Hepatocyte (in vitro differentiated cells): ENCODE data around the gene MPHOSPH9. TPM values are rescaled to one million over a fixed set of nuclear protein-coding genes. Genes with fewer than 3 reads are reported as not detected.

Experiments used
- DNase-seq: peaks from one replicate; pipeline ENCODE4 v3.0.0-alpha.2; 2016; ENCODE audit warnings: low spot score
- H2AFZ ChIP-seq: fragments of 200-600 bp; sonication (generic); 2 replicates; pipeline ENCODE4 v1.6.0; 2016; ENCODE audit warnings: antibody characterized with exemption, mild to moderate bottlenecking
- H3K27ac ChIP-seq: fragments of 200-600 bp; sonication (generic); 2 replicates; pipeline ENCODE4 v1.5.1; 2016; ENCODE audit warnings: mild to moderate bottlenecking
- H3K27me3 ChIP-seq: fragments of 200-600 bp; sonication (generic); 2 replicates; pipeline ENCODE4 v1.6.1; 2016
- H3K36me3 ChIP-seq: fragments of 200-600 bp; sonication (generic); replicated peaks from 2 replicates; pipeline ENCODE4 v1.5.1; 2016; ENCODE audit warnings: low read depth; ENCODE audit not compliant: insufficient read depth
- H3K4me1 ChIP-seq: fragments of 200-600 bp; sonication (generic); 2 replicates; pipeline ENCODE4 v1.5.1; 2016; ENCODE audit warnings: mild to moderate bottlenecking, moderate library complexity; ENCODE audit not compliant: insufficient read depth
- H3K4me2 ChIP-seq: fragments of 200-600 bp; sonication (generic); 2 replicates; pipeline ENCODE4 v1.6.0; 2016
- H3K4me3 ChIP-seq: fragments of 200-600 bp; sonication (generic); 2 replicates; pipeline ENCODE4 v1.5.1; 2016; ENCODE audit warnings: mild to moderate bottlenecking
- H3K79me2 ChIP-seq: fragments of 200-600 bp; sonication (generic); 2 replicates; pipeline ENCODE4 v1.6.0; 2017; ENCODE audit warnings: mild to moderate bottlenecking
- H3K9me2 ChIP-seq: fragments of 200-600 bp; sonication (generic); replicated peaks from 2 replicates; pipeline ENCODE4 v1.6.0; 2017; ENCODE audit warnings: mild to moderate bottlenecking; ENCODE audit not compliant: insufficient read depth
- H3K9me3 ChIP-seq: fragments of 200-600 bp; sonication (generic); 2 replicates; pipeline ENCODE4 v1.5.1; 2016; ENCODE audit warnings: low read depth, mild to moderate bottlenecking
- H4K20me1 ChIP-seq: fragments of 200-600 bp; sonication (generic); 2 replicates; pipeline ENCODE4 v1.6.0; 2016; ENCODE audit warnings: mild to moderate bottlenecking; ENCODE audit not compliant: insufficient read depth, poor library complexity, severe bottlenecking
- EZH2 ChIP-seq: fragments of 200-600 bp; sonication (generic); IDR thresholded peaks from 2 replicates; pipeline ENCODE4 v1.6.1; 2016; ENCODE audit warnings: antibody characterized with exemption, mild to moderate bottlenecking, borderline replicate concordance
- EZH2phosphoT487 ChIP-seq: fragments of 200-600 bp; sonication (generic); IDR thresholded peaks from one replicate; pipeline ENCODE4 v1.6.1; 2018; ENCODE audit warnings: antibody characterized with exemption, mild to moderate bottlenecking, low read depth, moderate library complexity; ENCODE audit not compliant: unreplicated experiment, severe bottlenecking
- WGBS: methylation state at CpG from one replicate; pipeline ENCODE4 v1.1.6; 2016; ENCODE audit warnings: low lambda C conversion rate; ENCODE audit errors: missing lambda C conversion rate; 5-methylcytosine and 5-hydroxymethylcytosine counted together
- polyA plus RNA-seq: library from polyadenylated mRNA; unstranded; fragments of >200 nt; fragmentation: Nextera tagmentation; extraction: Ambion mirVana; gene quantifications from 2 replicates; pipeline ENCODE4 v1.2.1, GENCODE V29; 2016
- total RNA-seq: library from RNA; depleted of rRNA; stranded (reverse); fragments of >200 nt; gene quantifications from 2 replicates; pipeline ENCODE4 v1.2.3, GENCODE V29; 2014
- TF ChIP-seq, protein P1 (sequence below): fragments of 200-600 bp; sonication (generic); IDR thresholded peaks from 2 replicates; pipeline ENCODE4 v1.5.1; 2016; ENCODE audit warnings: antibody characterized with exemption, mild to moderate bottlenecking; ENCODE audit not compliant: poor library complexity

Gene MPHOSPH9
- total and polyA plus RNA-seq, 2 experiments from 2014 or later, result 13.1 to 44.3 TPM

DNA sequence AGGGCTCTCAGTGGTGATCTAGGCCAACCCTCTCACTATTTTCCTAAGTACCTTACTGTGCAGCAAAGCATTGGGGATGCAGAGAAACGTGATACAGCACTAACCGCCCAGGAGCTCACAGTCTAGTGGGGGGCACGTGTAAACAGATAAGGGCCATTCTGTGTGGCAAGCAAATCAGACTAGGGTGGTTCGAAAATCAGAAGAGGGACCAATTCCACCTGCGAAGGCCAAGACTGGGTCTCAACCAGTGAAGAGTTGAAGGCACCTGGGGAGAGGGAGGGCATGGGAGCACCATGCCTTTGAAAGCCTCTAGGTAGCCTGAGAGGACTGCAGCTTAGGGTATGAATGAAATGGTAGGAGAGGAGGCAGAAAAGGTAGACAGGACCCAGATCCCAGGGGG is 84.3 kb downstream of the MPHOSPH9 start:
- no peak overlapping the region for H3K27ac ChIP-seq
- H3K9me3 ChIP-seq, result no peaks in the 10 kb centered on the region
- H3K4me3 ChIP-seq, result no peak overlapping the region
- no peak for DNase-seq
- no peaks in the 10 kb centered on the region for H3K36me3 ChIP-seq
- no peaks in the 10 kb centered on the region for H3K9me2 ChIP-seq
- 76% methylated on average over 5 of the region's 5 CpGs for WGBS
- H3K4me2 ChIP-seq, result peak overlapping the region; percentile 100
- no peaks in the 10 kb centered on the region for H3K27me3 ChIP-seq
- no peak overlapping the region for H2AFZ ChIP-seq
- H3K79me2 ChIP-seq, result peaks cover 46% of the 10 kb centered on the region
- TF ChIP-seq, protein P1, sequence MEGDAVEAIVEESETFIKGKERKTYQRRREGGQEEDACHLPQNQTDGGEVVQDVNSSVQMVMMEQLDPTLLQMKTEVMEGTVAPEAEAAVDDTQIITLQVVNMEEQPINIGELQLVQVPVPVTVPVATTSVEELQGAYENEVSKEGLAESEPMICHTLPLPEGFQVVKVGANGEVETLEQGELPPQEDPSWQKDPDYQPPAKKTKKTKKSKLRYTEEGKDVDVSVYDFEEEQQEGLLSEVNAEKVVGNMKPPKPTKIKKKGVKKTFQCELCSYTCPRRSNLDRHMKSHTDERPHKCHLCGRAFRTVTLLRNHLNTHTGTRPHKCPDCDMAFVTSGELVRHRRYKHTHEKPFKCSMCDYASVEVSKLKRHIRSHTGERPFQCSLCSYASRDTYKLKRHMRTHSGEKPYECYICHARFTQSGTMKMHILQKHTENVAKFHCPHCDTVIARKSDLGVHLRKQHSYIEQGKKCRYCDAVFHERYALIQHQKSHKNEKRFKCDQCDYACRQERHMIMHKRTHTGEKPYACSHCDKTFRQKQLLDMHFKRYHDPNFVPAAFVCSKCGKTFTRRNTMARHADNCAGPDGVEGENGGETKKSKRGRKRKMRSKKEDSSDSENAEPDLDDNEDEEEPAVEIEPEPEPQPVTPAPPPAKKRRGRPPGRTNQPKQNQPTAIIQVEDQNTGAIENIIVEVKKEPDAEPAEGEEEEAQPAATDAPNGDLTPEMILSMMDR, result no peak
- TF ChIP-seq EZH2, result no peak
- no peak for TF ChIP-seq EZH2phosphoT487
- peaks cover 26% of the 10 kb centered on the region for H3K4me1 ChIP-seq
- H4K20me1 ChIP-seq, result no peaks in the 10 kb centered on the region

DNA sequence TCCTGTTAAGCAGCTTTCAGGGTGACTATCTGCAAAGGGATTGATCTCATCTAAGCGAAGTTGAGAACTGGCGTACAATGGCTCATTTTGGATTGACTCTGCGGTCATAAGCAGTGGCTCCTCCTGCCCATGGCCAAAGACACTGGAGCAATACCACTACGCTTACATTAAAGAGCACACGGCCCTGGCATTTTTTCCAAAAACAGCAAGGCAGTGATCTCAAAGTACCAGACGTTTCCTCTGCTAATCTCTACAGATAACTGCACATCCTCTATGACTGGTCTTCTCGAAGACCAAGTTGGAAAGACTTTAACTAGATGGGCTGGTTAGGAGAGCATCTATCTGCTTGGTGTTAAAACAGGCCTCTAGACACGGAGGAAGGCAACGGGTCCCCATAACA is 84.7 kb downstream of the MPHOSPH9 start:
- Histone ChIP-seq H3K4me3 (no peak overlapping the region), H3K36me3 (no peaks in the 10 kb centered on the region), H3K9me2 (no peaks in the 10 kb centered on the region), H3K79me2 (peaks cover 50% of the 10 kb centered on the region), H2AFZ (no peak overlapping the region), H3K4me1 (peaks cover 28% of the 10 kb centered on the region), H3K9me3 (no peaks in the 10 kb centered on the region), H3K4me2 (peak overlapping the region; percentile 100), H4K20me1 (no peaks in the 10 kb centered on the region), H3K27me3 (no peaks in the 10 kb centered on the region), H3K27ac (no peak overlapping the region)
- no peak for DNase-seq
- WGBS, result 66% methylated on average over 9 of the region's 9 CpGs
- TF ChIP-seq, protein P1, result no peak
- TF ChIP-seq EZH2phosphoT487 (no peak), EZH2 (no peak)

DNA sequence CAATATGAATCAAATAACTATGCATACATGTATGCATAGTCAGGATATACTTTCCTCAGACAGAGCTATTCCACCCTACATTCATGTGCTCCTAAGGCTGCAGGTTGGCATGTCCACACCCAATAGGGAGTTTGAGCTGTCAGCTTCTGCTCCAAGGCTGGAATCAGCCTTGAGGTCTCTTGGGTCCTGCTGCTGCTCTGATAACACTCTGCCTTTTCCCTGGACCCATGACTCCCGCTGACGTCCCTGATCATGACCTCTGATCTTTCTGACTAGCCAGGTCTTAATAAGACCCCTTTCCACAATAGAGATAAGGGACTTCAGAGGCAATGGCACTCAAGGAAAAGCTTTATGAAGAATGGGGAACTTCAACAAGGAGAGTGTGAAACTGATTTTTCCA is 87.7 kb downstream of the MPHOSPH9 start:
- WGBS, result 55% methylated on average over 2 of the region's 2 CpGs
- H3K79me2 ChIP-seq, result peaks cover 52% of the 10 kb centered on the region

More for the DNA sequence above, 87.7 kb downstream of the MPHOSPH9 start:
- TF ChIP-seq, protein P1, result no peak
- TF ChIP-seq EZH2phosphoT487 (no peak), EZH2 (no peak)
- Histone ChIP-seq H3K27ac (no peak overlapping the region), H3K4me1 (peaks cover 45% of the 10 kb centered on the region), H3K9me3 (no peaks in the 10 kb centered on the region), H4K20me1 (no peaks in the 10 kb centered on the region), H3K36me3 (no peaks in the 10 kb centered on the region), H3K27me3 (no peaks in the 10 kb centered on the region), H2AFZ (no peak overlapping the region), H3K4me2 (no peak overlapping the region), H3K4me3 (no peak overlapping the region), H3K9me2 (no peaks in the 10 kb centered on the region)
- DNase-seq, result no peak
